Measurements from ENCODE around the gene OCA2. TPM values are rescaled to one million over a fixed set of nuclear protein-coding genes. Genes with fewer than 3 reads are reported as not detected.
"Not testable (repeated sequence)": the region's sequence is repeated elsewhere in the genome, so short reads cannot be mapped to it uniquely, and the experiment has no call there.

OCA2 gene
- total and polyA plus RNA-seq, 2 of the 4 experiments (the other 2 are of a cell fraction): under 0.01 to 0.03 TPM

GRCh38 chr15:28008175-28008574, 90.9 kb downstream of the OCA2 start:
- H3K27ac ChIP-seq (ENCODE audit: insufficient read depth, low read length); ATAC-seq (ENCODE audit: low read depth); BruUV-seq (replicated peaks); H2AK5ac ChIP-seq (ENCODE audit: low read depth, low read length); CTCF ChIA-PET; in situ Hi-C loops (cut with MboI; ENCODE audit: low sequenced_read_pairs); POLR2A ChIA-PET (ENCODE audit: unreplicated experiment); H2BK120ac ChIP-seq (ENCODE audit: low read depth, low read length); H3K14ac ChIP-seq (replicated peaks; ENCODE audit: low read depth, low read length); H2BK20ac ChIP-seq (ENCODE audit: low read depth, low read length); H4K5ac ChIP-seq (ENCODE audit: low read depth, low read length); H3K27me3 ChIP-seq (ENCODE audit: control insufficient read depth, insufficient read depth, low read length); H2BK5ac ChIP-seq (ENCODE audit: low read depth, low read length, poor library complexity, severe bottlenecking); H3K18ac ChIP-seq (ENCODE audit: low read depth, low read length); intact Hi-C loops (cut with micrococcal nuclease); H3K4me2 ChIP-seq (ENCODE audit: low read depth, low read length); dilution Hi-C loops (cut with HindIII; ENCODE audit: low sequenced_read_pairs, unreplicated experiment); H3K4ac ChIP-seq (ENCODE audit: low read depth, low read length); H2AFZ ChIP-seq (replicated peaks; ENCODE audit: low read length, poor library complexity); H4K91ac ChIP-seq (ENCODE audit: insufficient read depth, low read depth, low read length); H3K56ac ChIP-seq (ENCODE audit: extremely low read depth, insufficient read depth, low read length); H4K20me1 ChIP-seq (ENCODE audit: insufficient read depth, low read length); H4K8ac ChIP-seq (ENCODE audit: low read depth in 2 of 2, low read length in 2 of 2); H3K36me3 ChIP-seq (ENCODE audit: control insufficient read depth, insufficient read depth, low read length); H3K79me1 ChIP-seq (ENCODE audit: low read depth in 1 of 2, low read length in 2 of 2); H3K9me1 ChIP-seq (ENCODE audit: insufficient read depth, low read length); H2BK15ac ChIP-seq (ENCODE audit: low read depth, low read length); DNase-seq; H2AK9ac ChIP-seq (replicated peaks; ENCODE audit: low read depth, low read length, poor library complexity); H3K23ac ChIP-seq (ENCODE audit: low read depth, low read length); H3K9ac ChIP-seq (ENCODE audit: low read depth, low read length); H3K4me3 ChIP-seq (ENCODE audit: insufficient read depth, low read depth, low read length); H3K4me1 ChIP-seq (ENCODE audit: control insufficient read depth, insufficient read depth, low read length): not testable (repeated sequence)
- no CpG with 5 or more reads among the region's 2 CpGs for WGBS, 2 experiments (ENCODE audit: extremely low coverage in 2 of 2, insufficient read length in 1 of 2)
- peaks cover 19% of the 10 kb centered on the region for H3K9me3 ChIP-seq (ENCODE audit: control insufficient read depth, insufficient read depth, low read length)

Measured in IMR-90 (cell line).